Daoy (cell line): ENCODE data around the gene DMKN. TPM values are rescaled to one million over a fixed set of nuclear protein-coding genes. Genes with fewer than 3 reads are reported as not detected.

Source experiments
- DNase-seq: peaks from one replicate; pipeline ENCODE4 v3.0.0-alpha.2; 2015; ENCODE audit warnings: low read depth
- total RNA-seq: library from RNA; depleted of rRNA; stranded (reverse); fragments of >200 nt; shearing (Covaris generic); gene quantifications from 2 replicates; pipeline ENCODE4 v1.2.3, GENCODE V29; 2014; rRNA removed

Gene DMKN, protein sequence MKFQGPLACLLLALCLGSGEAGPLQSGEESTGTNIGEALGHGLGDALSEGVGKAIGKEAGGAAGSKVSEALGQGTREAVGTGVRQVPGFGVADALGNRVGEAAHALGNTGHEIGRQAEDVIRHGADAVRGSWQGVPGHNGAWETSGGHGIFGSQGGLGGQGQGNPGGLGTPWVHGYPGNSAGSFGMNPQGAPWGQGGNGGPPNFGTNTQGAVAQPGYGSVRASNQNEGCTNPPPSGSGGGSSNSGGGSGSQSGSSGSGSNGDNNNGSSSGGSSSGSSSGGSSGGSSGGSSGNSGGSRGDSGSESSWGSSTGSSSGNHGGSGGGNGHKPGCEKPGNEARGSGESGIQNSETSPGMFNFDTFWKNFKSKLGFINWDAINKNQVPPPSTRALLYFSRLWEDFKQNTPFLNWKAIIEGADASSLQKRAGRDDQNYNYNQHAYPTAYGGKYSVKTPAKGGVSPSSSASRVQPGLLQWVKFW
- 38.1 and 54.3 TPM in 2 replicates for total RNA-seq

DNA sequence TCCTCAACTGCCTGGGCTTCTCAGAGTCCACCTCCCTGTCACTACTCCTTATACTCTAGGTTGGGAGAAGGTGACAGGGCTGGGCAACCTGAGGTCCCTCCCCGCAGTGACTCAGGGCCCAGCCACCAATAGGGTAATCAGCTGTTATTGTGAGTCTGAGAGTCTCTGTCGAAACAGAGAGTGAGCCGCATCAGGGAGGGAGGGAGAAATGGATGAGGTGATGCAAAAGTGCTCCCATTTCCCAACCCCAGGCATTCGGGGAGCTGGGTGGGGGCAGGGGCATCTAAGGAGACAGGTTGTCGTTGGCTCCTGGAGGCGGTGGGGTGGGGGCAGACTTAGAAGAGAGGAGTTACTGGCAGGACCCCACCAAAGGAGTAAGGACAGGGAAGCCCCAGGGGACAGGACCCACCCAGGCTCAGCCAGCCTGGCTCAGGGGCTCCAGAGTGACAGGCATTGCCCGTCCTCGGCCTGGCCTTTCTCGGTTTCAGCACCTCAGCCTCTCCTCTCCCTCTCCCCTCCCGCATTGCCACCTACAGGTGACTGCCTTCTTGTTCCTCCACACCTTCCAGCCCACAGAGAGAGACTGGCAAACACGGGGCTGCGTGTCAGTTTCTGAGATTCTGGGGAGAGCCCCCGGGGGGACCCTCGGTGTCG, at the start of gene DMKN:
Gene DMKN (minus strand): TSS at position 22 of the 654 bp plus-strand sequence. CDS start 174 bp downstream, outside the sequence.
- peak; percentile 57 for DNase-seq

DNA sequence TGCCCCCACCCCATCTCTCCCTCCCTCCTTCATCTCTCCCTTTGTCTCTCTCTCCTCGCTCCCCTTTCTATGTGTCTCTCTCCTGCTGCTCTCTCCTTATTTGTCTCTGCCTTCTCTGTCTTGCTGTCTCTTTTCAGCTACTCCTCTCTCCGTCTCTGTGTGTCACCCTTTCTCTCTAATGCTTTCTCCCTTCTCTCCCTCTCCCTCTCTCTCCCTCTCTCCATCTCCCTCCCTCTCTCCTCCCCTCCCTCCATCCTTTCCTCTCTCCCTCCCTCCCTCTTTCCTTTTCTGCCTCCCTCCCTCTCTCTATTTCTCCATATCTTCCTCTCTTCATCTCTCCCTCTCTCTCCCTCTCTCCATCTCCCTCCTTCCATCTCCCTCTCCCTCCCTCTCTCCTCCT, 49.3 kb upstream of the DMKN start:
- DNase-seq = no peak

DNA sequence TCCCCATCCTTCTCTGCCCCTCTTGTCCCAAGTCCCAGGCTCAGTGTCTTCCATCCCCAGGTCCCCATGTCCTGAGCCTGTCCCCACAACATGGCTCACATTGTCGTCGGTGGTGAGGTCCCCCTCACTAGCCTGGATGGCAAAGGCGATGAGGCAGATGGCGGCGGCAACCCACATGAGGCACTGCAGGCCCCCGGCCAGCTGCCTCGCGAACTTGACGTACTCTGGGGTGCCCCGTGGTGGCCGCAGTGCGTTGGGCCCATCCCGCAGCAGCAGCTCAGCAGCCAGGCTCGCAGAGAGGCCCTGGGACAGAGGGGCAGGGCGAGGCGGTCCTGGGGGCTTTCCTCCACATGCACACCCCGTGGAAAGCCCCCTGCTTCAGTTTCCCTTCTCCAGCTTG, 48.9 kb upstream of the DMKN start:
- no peak for DNase-seq

DNA sequence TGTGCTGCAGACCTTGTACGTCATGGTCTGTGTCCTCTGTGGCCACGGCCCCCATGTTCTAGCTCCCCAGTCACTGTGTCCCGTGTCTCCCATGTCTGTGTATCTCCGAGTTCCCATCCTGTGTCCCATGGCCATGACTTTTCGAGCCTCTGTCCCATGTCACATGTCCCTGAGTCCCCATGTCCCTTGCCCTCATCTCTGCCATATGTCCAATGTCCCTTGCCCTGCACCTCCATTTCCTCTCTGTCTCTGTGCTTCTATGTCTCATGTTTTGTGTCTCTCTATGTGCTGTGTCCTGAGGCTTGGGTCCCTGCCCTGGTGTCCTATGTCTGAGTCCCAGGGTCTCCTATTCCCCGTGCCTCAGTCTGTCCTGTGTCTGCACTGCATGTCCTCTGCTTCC, 48.0 kb upstream of the DMKN start:
- no peak for DNase-seq

DNA sequence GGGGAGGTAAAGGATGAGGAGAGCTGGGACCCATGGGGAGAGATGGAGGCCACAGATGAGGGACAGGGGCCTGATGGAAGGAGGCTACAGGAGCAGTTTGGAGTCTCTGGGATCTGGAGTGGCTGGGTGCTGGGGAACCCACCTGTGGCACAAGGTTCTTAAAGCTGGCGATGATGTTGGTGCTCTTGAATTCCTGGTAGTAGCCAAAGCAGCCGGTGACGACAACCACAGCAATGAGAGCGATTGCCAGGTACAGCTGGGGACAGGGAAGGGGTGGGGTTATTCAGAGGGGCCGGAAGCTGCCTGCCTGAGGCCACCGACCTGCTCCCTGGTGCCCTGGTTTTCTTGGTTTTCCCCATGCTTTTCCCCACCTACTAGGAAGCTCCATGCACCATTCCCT, 47.2 kb upstream of the DMKN start:
- no peak for DNase-seq

DNA sequence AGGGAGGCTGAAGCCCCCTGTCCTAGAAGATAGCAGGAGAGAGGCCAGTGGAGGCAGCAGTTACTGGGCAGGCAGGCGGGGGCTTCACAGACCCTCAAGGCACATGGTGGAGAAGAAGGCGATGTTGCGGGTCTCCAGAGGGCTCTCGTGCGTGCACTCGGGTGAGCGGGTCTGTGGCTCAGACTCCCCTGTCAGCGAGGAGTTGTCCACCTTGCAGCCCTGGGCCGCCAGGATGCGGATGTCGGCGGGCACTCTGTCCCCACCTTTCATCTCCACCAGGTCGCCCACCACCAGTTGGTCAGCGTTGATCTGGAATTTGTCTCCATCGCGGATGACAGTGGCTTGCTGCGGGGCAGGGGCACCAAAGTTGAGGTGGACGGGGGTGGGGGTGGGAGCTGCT, 46.8 kb upstream of the DMKN start:
- DNase-seq = no peak

DNA sequence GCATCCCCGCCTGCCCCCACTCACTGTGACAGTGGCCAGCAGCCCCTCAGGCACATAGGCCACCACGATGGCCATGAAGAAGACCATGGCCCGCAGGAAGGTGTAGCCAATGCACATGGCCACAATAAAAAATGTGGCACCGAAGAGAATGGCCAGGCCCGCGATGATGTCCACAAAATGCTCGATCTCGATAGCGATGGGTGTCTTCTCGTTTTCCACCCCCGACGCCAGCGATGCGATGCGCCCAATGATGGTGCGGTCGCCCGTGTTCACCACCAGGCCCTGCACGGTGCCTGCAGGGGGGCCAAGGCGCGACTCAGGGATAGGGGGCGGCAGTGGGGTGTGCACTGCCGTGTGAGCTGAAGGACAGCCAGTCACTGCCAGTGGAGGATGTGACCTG, 46.3 kb upstream of the DMKN start:
- DNase-seq = no peak

DNA sequence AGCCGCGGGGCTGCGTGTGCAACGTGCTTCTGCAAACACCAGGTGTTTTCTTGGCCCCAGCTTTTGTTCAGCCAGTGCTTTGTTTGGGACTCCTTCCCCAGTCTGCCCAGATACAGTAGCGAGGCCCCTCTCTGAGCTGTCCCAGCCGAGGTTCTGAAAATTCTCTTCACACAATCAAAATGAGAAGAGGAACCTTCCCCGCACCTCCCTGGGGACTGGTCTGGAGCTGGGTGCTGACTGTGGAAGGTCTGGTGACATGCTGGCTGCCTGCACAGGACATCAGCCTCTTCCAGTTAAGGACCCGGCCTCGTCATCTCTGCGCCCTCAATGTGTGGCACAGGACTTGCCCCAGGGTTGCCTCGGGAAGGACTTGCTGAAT, 45.8 kb upstream of the DMKN start:
- DNase-seq = no peak

DNA sequence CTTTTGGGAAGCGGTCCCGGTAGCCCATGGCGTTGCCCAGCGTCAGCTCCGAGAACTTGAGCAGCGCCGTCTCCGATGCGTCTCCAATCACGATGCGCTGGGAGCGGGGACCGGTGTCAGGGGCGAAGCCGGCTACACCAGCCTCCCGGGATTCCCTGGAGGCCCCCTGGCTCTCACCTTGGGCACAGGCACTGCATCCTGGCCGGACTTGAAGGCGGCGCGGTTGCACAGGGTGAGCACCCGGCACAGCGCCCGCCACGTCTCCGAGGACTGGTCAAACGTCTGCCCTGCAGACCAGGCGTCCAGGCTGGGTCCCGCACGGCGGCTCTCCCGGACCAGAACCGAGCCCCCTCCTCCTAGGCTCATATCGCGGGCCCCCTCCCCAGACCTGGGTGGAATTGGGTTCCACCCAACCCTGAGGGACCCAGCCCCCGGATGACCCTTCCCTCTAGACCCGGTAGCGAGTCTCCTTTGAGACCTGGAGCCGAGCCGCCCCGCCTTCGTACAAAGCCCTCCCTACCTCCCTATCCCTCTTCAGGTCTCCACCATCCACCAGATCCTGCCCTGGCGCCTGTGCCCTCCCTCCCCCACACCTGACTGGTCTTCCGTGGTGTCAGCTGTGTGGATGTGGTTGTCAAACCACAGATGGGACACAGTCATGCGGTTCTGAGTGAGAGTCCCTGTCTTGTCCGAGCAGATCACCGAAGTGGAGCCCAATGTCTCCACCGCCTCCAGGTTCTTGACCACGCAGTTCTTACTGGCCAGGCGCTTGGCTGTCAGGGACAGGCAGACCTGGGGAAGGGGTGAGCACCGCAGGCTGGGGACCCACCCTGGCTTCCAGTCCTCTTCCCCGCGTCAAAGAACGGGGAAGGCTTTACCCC, 45.2 kb upstream of the DMKN start:
- DNase-seq = no peak

DNA sequence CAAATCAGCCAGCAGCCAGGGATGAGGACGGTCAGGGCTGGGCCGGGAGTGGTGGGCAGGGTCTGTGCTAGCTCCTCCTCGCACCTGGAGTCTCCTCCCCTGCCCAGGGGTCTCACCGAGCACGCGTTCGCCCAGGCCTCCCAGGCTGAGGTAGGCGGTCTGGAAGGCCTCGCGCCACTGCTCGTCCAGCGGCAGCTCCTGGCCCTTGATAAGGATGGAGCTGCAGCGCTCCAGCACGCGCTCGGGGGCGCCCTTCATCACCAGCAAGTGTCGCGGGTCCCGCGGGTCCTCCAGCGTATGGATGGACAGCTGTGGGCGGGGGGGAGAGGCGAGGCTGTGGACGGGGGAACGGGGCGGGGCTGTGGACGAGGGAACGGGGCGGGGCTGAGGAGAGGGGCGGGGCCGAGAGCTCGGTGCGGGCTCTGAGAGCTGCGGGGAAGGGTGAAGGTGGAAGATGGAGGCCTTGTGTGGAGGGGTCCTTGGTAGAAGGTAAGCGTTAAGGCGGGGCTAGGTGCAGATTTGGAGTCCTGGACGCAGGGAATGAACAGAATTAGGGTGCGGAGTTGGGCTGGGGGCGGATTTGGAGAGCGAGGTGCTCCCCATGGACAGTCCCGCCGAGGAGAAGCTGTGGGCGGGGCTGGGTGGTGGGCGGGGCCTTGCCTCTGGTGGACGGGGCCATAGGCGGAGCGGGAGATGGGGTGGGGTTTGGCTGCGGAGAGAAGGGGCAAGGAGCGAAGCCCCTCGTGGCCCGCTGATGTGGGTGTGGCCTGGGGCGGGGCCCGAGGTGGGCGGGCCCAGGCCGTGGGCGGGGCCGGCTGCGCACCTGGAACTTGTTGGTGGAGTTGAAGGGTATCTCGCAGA, 44.3 kb upstream of the DMKN start:
- peak; percentile 82 for DNase-seq

DNA sequence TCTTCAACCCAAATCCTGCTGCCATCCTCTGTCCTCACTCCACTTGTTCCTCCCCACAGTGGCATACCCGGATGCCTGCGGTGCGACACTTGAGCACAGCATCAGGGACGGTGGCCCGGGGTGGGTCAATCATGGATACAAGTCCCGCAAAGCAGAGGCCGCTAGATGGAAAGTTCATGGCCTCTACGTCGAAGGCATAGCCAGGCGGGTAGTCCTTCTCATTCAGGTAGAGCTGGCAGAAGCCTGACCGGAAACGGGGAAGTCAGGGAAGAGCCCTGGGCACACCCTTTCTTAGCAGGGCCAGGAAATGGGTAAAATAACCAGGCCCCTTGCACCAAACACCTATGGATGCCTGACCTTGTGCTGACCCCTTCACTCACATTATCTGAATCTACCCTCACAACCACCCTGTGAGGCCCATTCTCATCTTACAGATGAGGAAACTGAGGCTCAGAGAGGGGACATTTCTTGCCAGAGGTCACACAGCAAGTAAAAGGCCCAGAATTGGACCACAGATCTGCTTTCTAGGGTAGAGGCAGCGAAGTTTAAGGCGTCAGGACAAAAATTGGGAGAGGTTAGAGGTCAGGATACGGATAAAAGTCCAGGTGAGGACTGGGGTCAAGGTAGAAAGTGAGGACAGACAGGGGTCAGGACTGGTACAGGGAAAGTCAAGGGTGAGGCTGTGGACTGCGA, 43.5 kb upstream of the DMKN start:
- DNase-seq = no peak

DNA sequence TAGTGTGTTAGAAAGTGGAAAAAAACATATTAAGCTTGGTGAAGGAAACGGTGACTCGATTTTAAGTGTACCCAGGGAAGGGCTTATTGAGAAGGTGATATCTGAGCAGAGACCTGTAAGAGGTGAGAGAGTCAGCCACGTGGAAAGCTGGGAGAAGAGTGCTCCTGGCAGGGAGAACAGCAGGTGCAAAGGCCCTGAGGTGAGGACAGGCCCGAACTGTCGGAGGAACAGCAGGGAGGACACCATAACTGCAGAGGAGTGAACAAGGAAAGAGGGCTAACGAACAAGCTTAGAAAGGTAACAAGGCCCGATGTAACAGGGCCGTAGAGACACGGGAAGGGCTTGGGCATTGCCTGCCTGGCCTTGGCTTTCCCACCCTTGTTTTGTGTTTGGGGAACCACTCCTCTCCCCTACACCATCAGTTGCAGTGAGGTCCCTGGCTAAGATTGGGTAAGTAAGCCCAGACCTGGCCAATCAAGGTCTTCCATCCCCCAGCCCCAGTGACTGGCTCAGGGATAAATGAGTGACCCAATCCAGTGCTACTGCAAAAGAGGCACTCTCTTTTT, 42.7 kb upstream of the DMKN start:
- no peak for DNase-seq

DNA sequence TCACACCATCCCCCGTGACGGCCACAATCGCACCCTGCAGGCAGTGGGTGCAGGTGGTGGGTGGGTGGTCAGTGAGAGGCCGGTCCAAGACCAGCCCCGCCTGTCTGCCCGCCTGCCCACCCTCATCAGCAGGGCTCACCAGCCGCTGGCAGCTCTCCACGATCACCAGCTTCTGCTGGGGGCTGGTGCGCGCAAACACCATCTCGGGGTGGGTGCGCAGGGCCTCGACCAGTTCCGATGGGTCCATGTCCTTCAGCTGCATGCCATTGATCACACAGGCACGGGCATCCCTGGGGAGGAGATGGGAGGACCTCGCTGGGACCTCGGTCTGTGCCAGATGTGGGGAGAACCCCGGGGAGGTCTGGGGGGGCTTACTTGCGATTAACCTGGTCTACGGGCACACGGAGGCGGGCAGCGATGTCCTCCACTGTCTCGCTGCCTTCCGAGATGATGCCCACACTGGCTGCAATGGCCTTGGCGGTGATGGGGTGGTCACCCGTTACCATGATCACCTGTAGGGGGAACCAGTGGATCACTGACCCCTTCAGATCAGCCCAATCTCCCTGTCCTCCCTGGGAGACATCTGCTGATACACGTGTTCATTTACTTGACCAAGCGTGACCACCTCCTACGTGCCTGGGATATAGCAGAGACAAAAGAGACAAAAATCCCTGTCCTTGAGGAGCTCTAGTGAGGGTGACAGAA, 42.0 kb upstream of the DMKN start:
- DNase-seq = peak; percentile 62

DNA sequence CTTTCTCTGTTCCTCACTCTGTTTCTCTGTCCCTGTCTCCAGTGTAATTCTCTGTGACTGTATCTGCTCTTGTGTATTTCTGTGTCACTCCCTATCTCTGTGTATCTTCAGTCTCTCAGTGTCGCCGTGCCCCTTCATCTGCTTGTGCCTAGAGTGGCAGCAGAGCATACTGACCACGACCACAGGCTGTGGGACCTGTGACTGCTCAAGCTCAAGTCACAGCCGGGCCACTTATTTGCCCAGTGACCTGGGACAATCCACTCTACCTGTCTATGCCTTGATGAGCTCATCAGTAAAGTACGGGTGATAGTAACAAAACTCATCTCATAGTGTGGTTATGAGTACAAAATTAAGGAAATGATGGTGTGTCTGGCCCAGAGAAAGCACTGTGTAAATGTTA, 40.6 kb upstream of the DMKN start:
- DNase-seq = no peak

DNA sequence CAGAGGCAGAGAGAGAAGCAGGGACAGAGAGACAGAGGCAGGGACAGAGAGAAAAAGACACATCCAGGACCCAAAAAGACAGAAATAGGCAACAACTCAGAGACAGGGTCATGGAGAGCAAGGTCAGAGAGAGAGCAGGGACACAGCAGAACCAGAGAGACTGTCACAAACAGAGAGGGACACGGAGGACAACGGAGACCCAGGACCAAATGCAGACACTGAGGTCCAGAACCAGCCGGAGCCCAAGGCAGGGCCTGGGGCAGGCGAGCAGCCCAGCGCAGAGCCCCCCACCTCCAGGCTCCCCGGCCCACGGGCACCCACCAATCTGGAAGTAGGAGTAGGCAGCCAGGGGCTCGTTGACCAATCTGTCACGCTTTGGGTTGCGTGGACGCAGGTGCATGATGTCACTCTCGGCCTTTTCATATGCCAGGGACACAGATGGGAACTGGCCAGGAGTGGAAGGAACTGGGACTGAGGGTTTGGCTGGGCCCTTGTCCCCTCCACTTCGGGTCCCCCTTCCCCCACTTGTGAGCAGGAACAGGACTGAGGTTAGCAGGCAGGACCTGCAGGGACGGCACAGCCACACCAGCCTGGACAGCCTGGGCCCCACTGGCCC, 40.0 kb upstream of the DMKN start:
- DNase-seq = no peak

DNA sequence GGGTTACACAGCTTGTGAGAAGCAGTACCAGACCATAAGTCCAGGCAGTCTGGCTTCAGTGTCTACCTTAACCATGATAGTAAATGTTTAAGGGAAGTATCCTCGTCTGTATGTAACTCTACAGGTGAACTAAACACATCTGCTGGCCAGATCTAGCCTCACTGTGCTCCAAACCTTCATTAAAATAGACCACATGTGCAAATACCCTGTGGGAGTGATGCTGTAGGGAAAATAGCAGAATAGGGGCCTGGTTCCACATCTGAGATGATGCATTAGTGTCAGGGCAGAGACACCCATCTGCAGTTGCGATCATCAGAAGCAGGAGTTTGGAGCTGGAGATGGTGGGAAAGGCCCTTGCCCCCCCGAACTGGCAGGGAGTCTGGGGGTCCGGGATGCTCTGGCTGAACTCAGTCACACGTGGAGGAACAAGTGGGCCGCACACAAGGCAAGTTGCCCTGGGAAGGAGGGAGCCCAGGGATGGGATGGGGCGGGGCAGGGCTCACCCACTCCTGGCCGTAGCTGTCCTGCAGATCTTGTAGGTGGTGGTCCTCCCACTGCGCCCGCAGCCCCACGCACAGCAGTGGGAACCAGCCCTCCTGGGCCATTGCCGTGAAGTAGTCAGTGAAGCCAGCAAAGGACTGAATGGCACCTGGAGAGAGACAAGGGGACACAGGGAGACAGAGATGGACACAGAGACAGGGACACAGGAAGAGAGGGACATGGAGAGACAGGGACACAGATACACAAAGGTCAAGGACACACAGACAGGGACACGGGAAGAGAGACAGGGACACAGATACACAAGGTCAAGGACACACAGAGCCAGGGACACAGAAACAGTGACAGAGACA, 39.3 kb upstream of the DMKN start:
- DNase-seq = no peak

DNA sequence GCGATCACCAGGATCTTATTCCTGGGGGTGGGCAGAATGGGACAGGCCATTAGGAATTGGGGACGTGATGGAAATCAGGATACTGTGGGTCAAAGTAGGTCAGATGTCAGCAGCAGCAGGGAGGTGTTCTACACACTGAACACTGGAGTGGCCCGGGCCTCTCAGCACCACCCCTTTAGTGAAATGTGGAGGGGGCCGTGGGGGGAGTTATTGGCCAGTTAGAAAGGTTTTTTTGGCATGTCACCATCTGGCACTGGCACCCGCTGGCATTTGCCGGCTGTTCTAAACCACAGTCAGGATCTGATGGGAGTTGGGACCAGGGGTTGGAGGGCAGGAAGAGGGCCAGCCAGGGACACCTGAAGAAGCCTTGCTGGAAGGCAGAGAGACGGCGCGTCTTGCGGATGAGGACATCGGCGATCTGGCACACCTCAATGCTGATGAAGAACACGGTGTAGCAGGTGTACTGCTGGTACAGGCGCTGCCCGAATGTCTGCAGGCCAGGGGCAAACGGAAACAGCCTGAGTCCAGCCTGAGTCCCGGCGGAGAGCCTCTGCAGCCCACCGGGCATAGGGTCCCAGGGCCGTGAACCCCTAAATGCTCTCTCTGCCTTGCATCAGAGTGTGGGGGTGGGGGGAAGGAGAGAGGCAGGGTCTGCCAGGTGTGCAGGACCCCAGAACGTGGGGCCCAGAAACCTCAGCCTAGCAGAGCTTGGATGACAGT, 37.8 kb upstream of the DMKN start:
- no peak for DNase-seq
